ENCODE results near the gene NPAP1. TPM values are rescaled to one million over a fixed set of nuclear protein-coding genes. Genes with fewer than 3 reads are reported as not detected.

NPAP1 gene
- polyA plus RNA-seq, 3 donors: not detected

DNA sequence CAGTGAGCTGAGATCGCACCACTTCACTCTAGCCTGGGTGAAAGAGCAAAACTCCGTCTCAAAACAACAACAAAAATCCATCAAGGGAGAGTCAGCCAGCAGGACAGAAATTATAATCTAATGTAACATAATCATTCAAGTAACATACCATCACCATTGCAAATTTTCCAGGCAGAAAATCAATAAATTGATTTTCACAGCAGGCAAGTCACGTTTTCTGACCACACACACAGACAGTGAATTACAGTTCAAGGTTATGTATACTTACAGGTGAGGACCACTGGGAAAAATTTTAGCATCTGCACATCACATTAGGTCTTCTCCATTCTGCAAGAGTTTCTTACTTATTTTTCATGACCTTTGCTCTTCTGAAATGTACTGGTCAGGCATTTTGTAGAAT, 29.9 kb upstream of the NPAP1 start:
- H3K36me3 ChIP-seq (replicated peaks in 1 of 2; ENCODE audit: control insufficient read depth in 1 of 2, insufficient read depth in 2 of 2, low read length in 2 of 2): no peaks in the 10 kb centered on the region
- no peak overlapping the region for H3K9ac ChIP-seq (ENCODE audit: insufficient read depth, low read length, poor library complexity, severe bottlenecking)
- peaks cover 6 to 26% (median 11%) of the 10 kb centered on the region in 7 donors for H3K9me3 Mint-ChIP-seq
- no peaks in the 10 kb centered on the region for H3K27me3 ChIP-seq (ENCODE audit: control insufficient read depth in 2 of 2, insufficient read depth in 2 of 2, low read length in 2 of 2)
- H3K4me3 Mint-ChIP-seq: no peak overlapping the region
- H2AFZ ChIP-seq (ENCODE audit: insufficient read depth, low read depth, low read length, poor library complexity, severe bottlenecking): no peak overlapping the region
- no peaks in the 10 kb centered on the region for H4K20me1 ChIP-seq (ENCODE audit: insufficient read depth, low read length)
- TF ChIP-seq CTCF (IDR thresholded peaks at IDR 0.05): no peak
- H3K36me3 Mint-ChIP-seq: no peaks in the 10 kb centered on the region
- H3K4me1 Mint-ChIP-seq: no peaks in the 10 kb centered on the region
- no peaks in the 10 kb centered on the region for H3K27me3 Mint-ChIP-seq (ENCODE audit: low read depth in 3 of 3)
- no peaks in the 10 kb centered on the region for H3K79me2 ChIP-seq (ENCODE audit: insufficient read depth, low read length)
- WGBS (ENCODE audit: insufficient coverage): no CpG with 5 or more reads among the region's 3 CpGs
- H3K27ac ChIP-seq (ENCODE audit: low read depth in 1 of 2, low read length in 2 of 2): no peak overlapping the region
- DNase-seq: no peak
- no peaks in the 10 kb centered on the region for H3K4me1 ChIP-seq (ENCODE audit: control insufficient read depth in 1 of 2, insufficient read depth in 2 of 2, low read length in 2 of 2)
- H3K9me3 ChIP-seq (replicated peaks in 1 of 2; ENCODE audit: control insufficient read depth in 1 of 2, insufficient read depth in 1 of 2, low read length in 2 of 2): peaks cover 13% of the 10 kb centered on the region in 2 donors
- intact Hi-C loops (cut with micrococcal nuclease): no loop called here
- H3K4me3 ChIP-seq (replicated peaks in 1 of 3; ENCODE audit: low read depth in 2 of 3, low read length in 3 of 3): no peak overlapping the region
- H3K4me2 ChIP-seq (replicated peaks; ENCODE audit: extremely low read depth, low read length, poor library complexity, severe bottlenecking): no peak overlapping the region
- H3K27ac Mint-ChIP-seq: no peak overlapping the region

- 80% methylated on average over 3 of the region's 7 CpGs for WGBS (ENCODE audit: insufficient coverage)
- peaks cover 3 to 18% of the 10 kb centered on the region in 2 donors for H3K9me3 ChIP-seq (replicated peaks in 1 of 2; ENCODE audit: control insufficient read depth in 1 of 2, insufficient read depth in 1 of 2, low read length in 2 of 2)
- Mint-ChIP-seq H3K27me3 (ENCODE audit: low read depth in 3 of 3) (no peaks in the 10 kb centered on the region), H3K9me3 (peaks cover 3 to 12% (median 6%) of the 10 kb centered on the region in 7 donors), H3K4me1 (no peaks in the 10 kb centered on the region), H3K4me3 (no peak overlapping the region), H3K36me3 (no peaks in the 10 kb centered on the region), H3K27ac (no peak overlapping the region)
- H3K27ac ChIP-seq (ENCODE audit: low read depth in 1 of 2, low read length in 2 of 2): no peak overlapping the region
- intact Hi-C loops (cut with micrococcal nuclease): no loop called here
- H2AFZ ChIP-seq (ENCODE audit: insufficient read depth, low read depth, low read length, poor library complexity, severe bottlenecking): no peak overlapping the region
- no peaks in the 10 kb centered on the region for H3K4me1 ChIP-seq (ENCODE audit: control insufficient read depth in 1 of 2, insufficient read depth in 2 of 2, low read length in 2 of 2)
- H3K27me3 ChIP-seq (ENCODE audit: control insufficient read depth in 2 of 2, insufficient read depth in 2 of 2, low read length in 2 of 2): no peaks in the 10 kb centered on the region
- H3K36me3 ChIP-seq (replicated peaks in 1 of 2; ENCODE audit: control insufficient read depth in 1 of 2, insufficient read depth in 2 of 2, low read length in 2 of 2): no peaks in the 10 kb centered on the region
- H3K4me3 ChIP-seq (replicated peaks in 1 of 3; ENCODE audit: low read depth in 2 of 3, low read length in 3 of 3): no peak overlapping the region
- no peaks in the 10 kb centered on the region for H4K20me1 ChIP-seq (ENCODE audit: insufficient read depth, low read length)
- no peak overlapping the region for H3K9ac ChIP-seq (ENCODE audit: insufficient read depth, low read length, poor library complexity, severe bottlenecking)
- no peak for DNase-seq
- H3K79me2 ChIP-seq (ENCODE audit: insufficient read depth, low read length): no peaks in the 10 kb centered on the region
- H3K4me2 ChIP-seq (replicated peaks; ENCODE audit: extremely low read depth, low read length, poor library complexity, severe bottlenecking): no peak overlapping the region
- no peak for TF ChIP-seq CTCF (IDR thresholded peaks at IDR 0.05)
These were observed 16.0 kb upstream of the NPAP1 start for GRCh38 chr15:24659622-24660021.
